ENCODE data around the gene PLEKHA6.

Gene PLEKHA6, protein sequence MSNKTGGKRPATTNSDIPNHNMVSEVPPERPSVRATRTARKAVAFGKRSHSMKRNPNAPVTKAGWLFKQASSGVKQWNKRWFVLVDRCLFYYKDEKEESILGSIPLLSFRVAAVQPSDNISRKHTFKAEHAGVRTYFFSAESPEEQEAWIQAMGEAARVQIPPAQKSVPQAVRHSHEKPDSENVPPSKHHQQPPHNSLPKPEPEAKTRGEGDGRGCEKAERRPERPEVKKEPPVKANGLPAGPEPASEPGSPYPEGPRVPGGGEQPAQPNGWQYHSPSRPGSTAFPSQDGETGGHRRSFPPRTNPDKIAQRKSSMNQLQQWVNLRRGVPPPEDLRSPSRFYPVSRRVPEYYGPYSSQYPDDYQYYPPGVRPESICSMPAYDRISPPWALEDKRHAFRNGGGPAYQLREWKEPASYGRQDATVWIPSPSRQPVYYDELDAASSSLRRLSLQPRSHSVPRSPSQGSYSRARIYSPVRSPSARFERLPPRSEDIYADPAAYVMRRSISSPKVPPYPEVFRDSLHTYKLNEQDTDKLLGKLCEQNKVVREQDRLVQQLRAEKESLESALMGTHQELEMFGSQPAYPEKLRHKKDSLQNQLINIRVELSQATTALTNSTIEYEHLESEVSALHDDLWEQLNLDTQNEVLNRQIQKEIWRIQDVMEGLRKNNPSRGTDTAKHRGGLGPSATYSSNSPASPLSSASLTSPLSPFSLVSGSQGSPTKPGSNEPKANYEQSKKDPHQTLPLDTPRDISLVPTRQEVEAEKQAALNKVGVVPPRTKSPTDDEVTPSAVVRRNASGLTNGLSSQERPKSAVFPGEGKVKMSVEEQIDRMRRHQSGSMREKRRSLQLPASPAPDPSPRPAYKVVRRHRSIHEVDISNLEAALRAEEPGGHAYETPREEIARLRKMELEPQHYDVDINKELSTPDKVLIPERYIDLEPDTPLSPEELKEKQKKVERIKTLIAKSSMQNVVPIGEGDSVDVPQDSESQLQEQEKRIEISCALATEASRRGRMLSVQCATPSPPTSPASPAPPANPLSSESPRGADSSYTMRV

DNA sequence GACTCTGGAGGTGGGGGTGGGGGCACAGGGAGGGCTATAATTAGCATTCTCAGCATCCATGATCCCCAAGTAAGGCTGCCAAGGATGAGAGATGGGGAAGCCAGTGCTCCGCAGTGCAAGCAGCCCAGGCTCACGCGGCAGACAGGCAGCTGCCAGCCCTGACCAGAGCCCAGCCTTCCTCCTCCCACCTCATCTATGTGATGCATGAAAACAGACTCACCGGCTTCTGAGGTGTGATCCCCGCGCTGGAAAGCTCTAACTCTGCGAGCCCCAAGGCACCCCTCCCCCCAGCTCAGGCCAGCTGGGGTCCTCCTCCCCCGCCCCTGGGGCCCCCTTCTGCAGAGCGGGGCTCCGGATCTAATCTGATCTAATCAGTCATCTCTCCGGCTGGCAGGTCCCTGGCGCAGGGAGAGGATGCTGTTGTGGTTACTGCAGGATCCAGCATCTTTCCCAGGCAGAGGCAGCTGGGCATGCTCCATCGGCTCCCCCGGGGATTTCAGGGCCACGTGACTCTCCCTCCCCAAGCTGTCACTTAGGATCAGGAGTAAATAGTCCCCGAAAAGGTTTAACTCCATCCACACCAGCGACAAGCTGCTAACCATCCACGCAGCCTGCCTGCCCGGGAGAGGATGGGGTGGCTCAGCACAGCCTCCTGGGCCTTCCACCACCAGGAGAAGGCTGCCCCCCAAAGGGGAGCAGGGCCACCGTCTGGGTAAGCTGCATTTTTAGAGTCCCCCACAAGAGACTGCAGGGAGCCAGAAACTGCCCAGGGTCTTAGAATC, at the start of gene PLEKHA6:
Gene PLEKHA6, minus strand, starts transcription at position 456 of the 782 bp plus-strand sequence. CDS start 86,202 bp downstream, outside the sequence.
- DNase-seq: no peak

DNA sequence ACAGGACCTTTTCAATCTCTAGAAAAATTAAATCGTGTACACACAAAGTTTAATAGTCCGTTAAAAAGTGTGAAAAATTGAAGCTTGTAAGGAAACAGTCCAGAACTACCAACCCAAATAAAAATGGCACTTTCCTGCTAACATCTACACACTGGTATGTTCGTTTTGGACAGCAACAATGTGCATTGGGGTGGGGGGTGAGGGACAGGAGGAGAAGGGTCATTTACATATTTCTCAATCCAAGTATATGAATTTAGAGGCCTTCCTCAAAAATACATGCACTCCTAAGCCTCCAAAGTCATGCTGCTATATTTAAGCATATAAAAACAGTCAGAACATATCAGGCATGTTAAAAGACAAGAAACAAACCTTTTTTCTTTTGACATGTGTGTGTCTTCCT, 49.4 kb upstream of the PLEKHA6 start:
- DNase-seq: no peak

DNA sequence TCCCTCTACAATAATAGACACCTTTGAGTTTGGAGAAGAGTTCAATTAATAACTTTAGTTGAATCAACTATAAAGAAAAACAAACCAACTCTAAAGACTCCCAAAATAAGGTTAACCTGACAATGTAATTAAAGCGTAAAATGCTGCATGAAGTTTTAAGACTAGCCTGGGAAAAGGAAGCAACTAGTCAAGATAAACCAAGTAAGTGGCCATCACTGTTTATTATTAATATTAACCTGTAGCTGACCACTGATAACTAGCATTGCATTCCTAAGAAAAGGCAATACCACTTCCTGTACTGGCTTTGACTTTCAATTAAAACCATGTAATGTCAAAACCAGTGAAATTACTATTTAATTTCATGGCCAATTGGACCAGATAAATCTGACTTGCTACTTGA, 48.9 kb upstream of the PLEKHA6 start:
- no peak for DNase-seq

DNA sequence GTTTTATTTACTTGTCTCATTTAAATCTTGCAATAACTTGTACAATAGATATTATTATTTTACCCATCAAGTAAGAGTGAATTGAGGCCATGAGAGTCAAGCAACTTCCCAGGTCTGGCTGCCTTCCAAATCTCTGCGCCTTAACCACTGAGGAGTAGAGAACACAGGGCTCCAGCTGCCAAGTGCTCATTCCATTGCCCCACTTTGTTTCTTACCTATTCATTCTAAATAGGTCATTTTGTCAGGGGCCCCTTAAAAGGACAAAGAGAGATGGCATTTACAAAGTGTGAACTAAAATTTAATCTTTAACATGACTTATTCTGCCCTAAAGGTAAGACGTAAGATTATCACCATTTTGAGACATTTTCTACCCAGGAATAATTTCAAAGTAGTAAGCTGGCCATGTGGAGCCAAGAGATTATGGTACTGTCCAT, 48.4 kb upstream of the PLEKHA6 start:
- DNase-seq: no peak

DNA sequence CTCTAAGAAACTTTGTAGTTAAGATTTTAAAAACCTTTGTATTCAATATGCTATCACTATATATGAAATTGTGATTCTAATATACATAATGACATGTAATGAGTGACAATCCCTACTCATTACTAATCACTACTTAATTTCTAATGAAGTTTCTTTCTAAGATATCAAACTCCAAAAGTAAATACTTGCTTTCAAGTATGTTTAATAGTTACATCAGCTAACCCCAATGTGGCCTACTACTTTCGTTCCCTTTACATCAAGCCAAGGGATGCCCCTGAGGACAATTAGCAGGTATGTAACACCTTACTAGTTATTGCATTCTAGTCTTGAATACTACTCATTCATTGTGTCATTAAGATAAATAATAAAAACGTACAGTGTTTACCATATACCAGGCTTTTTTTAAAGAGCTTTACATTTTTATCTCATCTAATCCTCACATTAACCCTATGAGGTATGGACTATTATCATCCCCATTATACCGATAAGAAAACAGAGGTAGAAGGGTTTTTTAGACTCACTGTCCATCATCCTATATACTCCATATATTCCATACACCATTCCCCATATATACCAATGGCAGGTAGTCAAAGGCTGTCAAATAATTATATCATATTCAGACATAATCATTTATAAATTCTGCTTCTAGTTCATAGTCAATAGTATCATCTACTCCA, 47.7 kb upstream of the PLEKHA6 start:
- DNase-seq: no peak

DNA sequence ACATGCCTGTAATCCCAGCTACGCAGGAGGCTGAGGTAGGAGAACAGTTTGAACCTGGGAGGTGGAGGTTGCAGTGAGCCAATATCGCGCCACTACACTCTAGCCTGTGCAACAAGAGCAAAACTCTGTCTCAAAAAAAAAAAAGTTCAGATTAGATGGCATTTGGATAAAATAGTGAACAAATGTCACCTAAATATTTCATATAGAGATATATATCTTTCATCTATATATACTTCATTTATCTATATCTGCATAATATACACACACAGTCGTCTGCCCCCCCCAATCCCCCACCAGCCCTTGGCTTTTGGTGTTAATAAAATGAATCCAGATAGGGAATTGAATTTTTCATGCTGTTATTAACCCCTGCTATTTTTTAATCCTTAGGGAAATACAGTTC, 46.9 kb upstream of the PLEKHA6 start:
- no peak for DNase-seq

DNA sequence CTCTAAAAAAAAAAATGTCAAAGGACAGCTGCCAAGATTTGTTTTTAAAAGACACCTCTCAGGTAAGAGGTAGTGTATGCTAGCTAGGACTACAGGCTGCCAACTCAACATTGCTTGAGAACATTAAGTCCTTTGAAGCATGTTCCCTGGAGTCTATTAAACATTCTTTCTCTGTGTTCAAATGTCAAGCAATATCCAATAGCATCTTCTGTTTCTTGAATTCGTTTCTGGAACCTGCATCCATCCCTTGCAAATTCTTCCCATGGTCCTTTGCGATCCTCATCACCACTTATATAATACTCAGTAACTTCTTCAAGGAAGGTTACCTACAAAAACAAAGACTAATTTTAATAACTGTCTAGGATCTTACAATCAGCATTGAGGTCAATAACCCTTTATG, 46.3 kb upstream of the PLEKHA6 start:
- no peak for DNase-seq

DNA sequence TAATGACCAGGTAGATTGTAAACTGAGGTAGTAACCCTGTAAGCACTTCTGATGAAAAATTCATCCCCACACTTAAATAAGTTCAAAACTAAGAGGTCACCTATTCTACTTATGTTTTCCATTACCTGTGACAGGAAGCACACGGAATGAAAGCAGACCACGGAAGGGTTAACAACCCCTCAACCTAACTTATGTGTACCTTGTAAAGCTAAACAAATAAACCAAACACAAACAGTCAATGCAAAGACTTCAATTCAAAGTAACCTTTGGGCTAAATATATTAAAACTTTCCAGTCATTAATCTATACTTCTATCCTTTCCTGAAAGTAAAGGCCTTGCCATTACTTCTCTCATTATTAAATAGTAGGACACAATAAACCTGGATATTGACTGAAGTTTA, 44.9 kb upstream of the PLEKHA6 start:
- DNase-seq: no peak

DNA sequence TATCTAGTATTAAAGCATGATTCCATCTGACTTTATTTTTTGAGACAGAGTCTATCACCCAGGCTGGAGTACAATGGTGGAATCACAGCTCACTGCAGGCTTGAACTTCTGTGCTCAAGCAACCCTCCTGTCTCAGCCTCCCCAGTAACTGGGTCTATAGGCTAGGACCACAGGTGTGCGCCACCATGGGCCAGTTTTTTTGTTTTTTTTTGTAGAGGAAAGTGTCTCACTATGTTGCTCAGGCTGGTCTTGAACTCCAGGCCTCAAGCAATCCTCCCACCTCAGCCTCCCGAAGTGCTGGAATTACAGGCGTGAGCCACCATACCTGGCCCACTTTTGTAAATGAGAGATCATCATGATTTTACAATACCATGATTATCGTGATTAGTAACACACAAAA, 42.7 kb upstream of the PLEKHA6 start:
- no peak for DNase-seq

DNA sequence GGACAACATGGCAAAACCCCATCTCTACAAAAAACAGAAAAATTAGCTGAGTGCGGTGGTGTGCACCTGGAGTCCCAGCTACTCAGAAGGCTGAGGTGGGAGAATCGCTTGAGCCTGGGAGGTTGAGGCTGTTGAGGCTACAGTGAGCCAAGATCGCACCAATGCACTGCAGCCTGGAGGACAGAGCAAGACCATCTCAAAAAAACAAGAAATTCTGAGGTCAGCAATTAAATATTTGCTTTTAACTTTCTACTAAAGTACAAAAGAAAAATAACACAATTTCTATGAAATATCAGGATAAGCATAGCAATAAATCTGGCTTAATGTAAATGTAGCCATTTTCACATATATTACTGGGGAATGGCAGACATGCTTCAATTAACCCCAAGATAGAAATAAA, 42.0 kb upstream of the PLEKHA6 start:
- no peak for DNase-seq

DNA sequence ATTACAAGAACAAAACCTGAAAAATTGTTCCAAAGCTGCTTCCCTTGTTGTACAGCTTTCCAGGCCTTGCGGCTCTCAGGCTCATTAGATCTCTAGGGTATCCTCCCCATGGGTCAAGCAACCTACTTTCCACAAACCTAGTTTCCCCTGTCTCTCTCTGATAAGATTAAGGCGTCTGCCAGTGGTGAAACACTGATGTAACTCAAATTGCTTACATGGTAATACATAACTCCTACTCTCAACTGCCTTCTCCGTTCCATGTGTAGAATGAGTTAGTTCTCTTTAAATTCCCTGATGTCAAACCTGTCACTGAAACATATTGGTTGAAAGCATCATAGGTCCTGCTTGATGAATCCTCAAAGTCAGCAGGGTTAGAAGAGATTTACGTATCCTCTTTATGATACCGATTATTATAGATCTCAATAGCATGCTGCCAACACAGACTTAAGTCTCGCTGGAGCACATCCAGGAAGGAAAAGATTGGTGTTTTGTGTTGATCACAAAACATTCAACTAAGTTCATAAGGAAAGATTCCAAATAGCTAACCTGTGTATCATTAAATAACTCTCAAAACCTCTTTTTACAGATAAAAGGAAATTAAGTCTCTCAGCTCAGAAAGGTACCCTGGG, 41.3 kb upstream of the PLEKHA6 start:
- DNase-seq: no peak

DNA sequence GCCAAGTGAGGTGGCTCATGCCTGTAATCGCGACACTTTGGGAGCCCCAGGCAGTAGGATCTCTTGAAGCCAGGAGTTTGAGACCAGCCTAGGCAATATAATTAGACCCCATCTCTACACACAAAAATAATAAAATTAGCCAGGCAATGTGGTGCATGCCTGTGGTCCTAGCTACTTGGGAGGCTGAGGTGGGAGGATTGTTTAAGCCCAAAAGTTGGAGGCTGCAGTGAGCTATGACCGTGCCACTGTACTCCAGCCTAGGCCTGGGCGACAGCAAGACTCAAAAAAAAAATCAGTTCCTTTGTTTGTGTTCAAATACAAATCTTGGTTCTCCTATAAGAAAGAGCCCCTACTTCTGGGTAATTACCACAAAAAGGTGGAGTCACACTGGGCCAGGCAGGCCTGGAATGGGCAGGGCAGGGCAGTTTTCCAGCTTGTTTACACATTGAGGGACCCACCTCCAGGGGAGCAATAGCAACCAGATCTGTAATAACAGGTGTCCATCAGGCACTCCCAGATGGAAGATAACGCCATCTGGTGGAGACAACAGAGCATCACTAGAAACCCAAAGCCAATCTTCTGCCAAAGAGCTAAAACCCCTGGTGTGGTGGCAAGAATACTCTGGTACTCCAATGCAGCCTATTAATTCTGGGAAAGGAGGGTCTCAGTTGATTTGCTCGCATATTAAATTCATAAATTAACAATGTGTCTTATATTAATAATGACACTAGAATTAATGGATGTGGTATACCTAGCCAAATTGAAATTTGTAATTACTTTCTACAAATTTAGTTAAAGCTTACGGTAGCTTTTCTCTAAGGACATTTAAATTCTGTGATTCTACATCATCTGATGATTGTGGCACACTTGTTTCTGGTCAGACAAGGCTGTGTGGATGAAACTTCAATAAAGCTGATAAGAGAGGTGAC, 38.7 kb upstream of the PLEKHA6 start:
- peak; percentile 78 for DNase-seq

DNA sequence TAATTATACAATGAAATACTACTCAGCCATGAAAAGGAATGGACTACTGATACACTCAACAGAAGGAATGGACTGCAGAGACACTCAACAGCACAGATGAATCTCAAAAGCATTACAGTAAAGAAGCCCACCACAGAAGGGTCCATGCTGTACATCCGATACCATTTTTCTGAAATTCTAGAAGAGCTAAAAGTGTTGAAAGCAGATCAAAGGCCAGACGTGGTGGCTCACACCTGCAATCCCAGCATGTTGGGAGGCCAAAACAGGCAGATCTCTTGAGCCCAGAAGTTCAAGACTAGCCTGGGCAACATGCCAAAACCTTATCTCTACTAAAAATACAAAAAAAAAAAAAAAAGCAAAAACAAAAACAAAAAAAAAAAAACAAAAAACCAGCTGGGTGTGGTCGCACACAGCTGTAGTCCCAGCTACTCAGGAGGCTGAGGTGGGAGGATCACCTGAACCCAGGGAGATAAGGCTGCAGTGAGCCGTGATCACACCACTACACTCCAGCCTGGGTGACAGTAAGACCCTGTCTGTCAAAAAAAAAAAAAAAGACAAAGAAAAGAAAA, 36.4 kb upstream of the PLEKHA6 start:
- no peak for DNase-seq

DNA sequence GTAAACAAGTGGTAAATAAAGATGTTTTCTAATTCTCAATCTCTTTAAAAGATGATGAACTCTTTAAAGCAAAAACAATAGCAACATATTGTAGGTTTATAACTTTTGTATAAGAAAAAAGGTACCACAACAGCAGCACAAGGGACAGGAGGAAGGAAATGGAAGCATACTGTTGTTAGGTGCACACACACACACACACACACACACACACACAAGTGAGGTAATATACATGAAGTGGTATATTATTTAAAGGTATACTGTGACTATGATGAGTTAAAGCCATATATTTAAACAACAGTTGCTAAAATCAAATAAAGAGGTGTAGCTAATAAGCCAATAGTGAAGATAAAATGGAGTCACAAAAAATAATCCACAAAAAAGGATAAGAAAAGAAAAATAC, 31.9 kb upstream of the PLEKHA6 start:
- no peak for DNase-seq

DNA sequence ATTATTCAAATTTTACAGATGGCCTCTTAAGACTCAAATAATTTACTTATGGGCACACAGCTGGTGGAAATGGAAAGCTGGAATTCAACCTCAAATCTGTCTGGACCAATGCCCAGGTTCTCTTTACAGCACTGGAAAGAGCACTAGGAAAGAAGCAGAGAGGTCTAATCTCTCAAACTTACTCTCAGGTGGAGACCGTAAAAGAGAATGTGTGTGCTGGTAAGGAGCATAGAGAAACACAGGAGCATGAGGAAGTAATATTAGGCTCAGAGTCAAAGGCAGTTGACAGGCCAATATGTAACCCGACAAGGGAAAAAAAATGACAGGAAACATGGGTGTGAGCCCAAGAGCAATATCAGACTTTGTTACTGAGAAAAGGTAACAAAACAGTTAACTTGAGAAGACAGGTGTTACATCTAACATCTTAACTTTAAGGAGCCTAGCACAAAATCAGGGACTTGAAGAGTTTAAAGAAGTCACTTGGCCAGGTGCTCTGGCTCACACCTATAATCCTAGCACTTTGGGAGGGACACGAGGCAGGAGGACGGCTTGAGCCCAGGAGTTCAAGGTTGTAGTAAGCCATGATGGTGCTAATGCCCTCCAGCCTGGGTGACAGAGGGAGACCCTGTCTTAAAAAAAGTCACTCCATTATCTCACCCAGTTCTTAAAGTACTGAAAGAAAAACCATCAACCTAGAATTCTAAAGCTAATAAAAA, 31.2 kb upstream of the PLEKHA6 start:
- no peak for DNase-seq

DNA sequence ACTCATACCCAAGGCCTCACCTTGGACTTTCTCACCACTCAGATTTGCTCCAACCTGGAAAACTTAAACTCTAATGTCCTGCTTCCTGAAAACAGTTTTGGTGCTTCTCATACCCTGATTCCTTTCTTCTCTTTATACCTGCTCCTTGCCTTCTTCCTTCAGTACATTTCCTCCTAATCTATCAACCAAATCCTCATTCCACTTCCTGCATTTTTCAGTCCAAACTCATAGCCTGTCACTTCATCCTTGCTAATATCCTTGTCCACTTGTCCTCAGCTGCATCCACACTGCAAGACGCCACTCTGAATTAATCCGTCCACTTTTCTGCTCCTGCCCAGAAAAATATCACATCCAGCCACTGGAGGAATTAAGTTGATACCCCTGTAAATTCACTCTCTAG, 26.0 kb upstream of the PLEKHA6 start:
- DNase-seq: no peak

DNA sequence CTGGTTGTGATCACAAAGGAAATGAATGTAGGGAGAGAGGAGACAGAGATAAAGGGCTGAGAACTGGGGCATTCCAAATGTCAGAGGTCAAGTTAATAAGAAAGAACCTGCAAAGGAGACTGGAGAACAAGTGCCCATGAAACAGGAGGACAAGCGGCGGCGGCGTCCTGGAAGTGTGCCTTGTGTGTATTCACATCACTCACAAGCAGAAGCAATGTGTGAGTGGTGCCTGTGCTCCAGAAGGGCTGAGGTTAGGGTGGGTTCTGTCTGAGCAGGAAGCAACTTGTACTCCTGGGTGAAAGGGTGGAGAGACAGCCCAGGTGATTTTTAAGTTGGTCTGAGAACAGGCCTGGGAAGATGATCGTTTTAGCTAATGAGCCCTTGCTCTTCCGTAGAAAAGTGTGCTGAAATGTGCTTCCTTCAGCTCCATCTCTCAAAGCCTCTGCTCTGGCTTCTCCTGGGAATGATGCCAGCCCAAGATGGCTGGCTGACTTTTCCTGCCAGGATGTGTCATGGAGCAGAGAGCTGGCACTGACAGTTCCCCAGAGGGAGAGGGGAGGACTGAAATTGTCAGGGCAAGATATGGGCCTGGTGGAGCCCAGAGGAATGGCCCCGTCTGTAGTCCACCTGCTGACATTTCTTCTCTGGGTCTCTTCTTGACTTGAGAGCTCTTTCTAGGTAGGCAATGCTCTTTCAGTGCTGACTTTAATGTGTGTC, 25.1 kb upstream of the PLEKHA6 start:
- DNase-seq: no peak

DNA sequence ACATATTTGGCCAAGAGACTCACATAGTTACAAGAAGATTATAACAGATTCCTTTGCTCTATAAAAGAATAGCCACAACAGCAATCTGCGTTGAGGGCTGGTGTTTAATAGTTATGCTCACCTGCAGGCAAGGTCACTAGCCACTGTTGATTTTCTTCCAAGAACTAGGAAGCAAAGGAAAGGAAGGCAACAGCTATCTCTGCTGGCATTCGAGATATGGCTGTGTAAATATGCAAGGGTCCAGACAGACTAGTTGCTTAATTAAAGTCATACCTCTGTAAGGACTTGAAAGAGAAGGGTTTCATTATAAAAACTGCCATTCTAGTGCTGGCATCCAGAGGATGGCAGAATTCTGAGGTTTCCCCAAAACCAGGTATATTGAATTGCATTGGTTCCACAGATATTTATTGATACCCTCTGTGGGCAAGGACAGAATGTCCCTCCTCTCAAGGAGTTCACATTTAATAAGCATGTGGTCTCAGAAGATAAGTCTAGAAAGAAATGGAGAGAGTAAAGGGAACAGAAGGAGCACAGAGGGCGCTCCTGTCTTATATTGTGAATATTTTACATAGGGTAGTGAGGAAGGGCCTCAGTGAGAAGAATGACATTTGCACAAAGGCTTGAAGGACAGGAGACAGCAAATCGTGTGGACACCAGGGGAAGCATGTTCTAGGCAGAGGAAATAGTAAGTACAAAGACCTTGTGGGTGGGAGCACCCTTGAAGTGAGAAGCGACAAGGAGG, 23.6 kb upstream of the PLEKHA6 start:
- no peak for DNase-seq
